GM21515 (cell line): Measurements from ENCODE around the gene RPS8.
"Not testable (repeated sequence)": the region's sequence is repeated elsewhere in the genome, so short reads cannot be mapped to it uniquely, and the experiment has no call there.

Experiments used
- ATAC-seq: cut with Tn5 transposase; IDR thresholded peaks from one replicate; pipeline ENCODE4 v1.9.1; 2021; ENCODE audit not compliant: unreplicated experiment

The RPS8 gene

GRCh38 chr1:44802306-44803061 is 27.1 kb downstream of the RPS8 start:
- ATAC-seq = no peak

GRCh38 chr1:44803062-44803311 is 27.6 kb downstream of the RPS8 start:
- ATAC-seq = no peak

GRCh38 chr1:44803312-44804095 is 28.2 kb downstream of the RPS8 start:
- no peak for ATAC-seq

DNA sequence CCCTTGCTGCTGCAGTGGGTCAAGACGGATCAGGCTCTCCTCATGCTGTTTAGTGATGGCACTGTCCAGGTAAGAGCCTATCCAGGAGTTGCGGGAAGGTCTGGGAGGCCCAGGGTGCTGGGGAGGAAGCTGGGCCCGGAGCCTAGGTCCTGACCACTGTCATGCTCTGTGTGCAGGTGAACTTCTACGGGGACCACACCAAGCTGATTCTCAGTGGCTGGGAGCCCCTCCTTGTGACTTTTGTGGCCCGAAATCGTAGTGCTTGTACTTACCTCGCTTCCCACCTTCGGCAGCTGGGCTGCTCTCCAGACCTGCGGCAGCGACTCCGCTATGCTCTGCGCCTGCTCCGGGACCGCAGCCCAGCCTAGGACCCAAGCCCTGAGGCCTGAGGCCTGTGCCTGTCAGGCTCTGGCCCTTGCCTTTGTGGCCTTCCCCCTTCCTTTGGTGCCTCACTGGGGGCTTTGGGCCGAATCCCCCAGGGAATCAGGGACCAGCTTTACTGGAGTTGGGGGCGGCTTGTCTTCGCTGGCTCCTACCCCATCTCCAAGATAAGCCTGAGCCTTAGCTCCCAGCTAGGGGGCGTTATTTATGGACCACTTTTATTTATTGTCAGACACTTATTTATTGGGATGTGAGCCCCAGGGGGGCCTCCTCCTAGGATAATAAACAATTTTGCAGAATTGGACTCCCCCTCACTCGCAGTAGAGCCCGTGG is 30.1 kb downstream of the RPS8 start:
- no peak for ATAC-seq

GRCh38 chr1:44806025-44806703 is 30.8 kb downstream of the RPS8 start:
- ATAC-seq = no peak

- ATAC-seq = no peak
These were observed 31.5 kb downstream of the RPS8 start, which contains the start of gene DYNLT4 for GRCh38 chr1:44806704-44807363. Gene DYNLT4 (minus strand): TSS chr1:44807351. CDS start chr1:44806668, 683 bp downstream.

GRCh38 chr1:44807364-44808062 is 32.2 kb downstream of the RPS8 start:
- no peak for ATAC-seq

DNA sequence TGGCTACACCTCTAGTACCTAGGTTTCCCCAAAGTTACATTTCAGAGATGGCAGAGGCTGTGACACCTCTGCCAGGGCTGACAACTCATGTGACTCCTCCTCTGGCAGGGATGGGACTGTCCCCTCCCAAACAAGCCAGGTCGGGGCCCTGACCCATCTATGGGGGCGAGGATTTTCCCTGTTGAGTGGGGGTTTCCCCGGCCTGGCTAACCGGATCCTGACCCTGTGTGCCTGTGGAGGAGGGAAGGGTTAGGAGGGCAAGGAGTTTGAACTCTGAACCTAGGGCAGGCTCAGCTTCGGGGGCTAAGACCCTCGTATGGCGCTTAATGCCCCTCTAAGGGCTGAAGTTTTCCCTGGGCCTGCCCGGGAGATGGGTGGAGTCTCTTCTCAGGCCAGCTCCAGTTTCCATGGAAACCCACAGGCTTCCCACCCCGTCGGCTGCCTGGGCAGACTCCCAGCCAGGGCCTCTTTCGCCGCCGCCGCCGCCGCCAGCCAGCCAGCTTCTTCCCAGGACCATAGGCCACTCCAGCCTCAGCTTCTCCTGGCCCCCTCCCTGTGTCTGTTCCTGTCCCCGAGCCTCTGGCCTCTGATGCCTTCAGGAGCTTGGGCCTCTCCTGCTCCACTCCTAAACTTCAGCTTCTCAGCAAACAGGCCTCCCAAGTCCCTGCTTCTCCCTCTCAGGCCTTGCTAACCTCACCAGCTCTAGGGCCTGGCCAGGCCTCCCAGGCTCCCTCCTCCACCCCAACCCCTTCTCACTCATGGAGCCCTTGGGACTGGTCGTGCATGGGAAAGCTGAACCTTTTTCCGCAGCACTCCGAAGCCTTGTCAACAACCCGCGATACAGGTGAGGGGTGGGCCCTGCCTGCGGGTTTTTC is 33.0 kb downstream of the RPS8 start, which contains the start of gene BTBD19:
TSS of gene BTBD19 (plus strand) at position 461 of the 875 bp plus-strand sequence. CDS start at position 759, 298 bp downstream.
- ATAC-seq = no peak

DNA sequence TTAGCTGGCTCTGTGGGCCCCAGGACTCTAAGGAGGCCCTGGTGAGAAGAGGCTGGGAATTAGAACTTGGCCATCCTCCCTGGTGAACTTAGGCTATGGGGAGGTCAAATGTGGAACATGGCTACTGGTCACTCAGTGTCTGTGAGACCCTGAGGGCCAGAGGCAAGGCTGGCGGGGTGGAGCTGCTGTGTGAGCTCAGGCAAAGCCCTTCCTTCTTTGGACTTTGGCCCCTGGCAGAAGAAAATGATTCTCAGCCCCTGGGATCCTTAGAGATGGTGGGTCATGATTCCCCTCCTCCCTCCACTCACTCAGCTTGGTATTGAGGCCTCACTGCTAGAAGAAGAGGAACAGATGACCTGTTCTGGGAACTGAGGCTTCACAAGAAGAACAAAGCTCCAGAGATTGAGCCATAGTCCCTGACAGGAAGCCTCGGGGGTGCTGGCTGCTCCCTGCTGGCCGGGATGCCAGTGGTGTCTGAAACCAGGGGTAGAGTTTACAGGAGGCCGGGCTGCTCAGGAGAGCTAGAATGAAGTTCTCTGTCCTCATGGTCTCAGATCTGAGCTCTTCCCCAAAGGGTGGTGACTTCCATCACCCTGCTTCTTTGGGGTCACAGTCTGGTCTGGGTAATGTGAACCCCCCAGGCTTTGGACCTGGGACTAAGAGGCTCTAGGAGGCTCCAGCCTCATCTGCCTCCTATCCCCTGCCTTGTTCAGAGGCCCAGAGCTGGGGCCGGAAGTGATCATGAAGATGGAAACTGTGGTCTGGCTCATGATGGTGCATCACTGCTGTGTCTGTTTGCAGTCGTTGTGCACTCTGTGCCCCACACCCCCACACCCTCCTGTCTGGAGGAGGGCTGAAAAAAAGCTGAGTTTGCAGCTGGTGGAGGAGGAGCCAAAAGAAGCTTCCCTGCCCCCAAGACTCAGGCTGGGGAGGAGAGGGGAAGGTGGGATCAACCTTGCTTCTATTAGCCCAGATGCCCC is 33.9 kb downstream of the RPS8 start:
- peak; percentile 37 for ATAC-seq

DNA sequence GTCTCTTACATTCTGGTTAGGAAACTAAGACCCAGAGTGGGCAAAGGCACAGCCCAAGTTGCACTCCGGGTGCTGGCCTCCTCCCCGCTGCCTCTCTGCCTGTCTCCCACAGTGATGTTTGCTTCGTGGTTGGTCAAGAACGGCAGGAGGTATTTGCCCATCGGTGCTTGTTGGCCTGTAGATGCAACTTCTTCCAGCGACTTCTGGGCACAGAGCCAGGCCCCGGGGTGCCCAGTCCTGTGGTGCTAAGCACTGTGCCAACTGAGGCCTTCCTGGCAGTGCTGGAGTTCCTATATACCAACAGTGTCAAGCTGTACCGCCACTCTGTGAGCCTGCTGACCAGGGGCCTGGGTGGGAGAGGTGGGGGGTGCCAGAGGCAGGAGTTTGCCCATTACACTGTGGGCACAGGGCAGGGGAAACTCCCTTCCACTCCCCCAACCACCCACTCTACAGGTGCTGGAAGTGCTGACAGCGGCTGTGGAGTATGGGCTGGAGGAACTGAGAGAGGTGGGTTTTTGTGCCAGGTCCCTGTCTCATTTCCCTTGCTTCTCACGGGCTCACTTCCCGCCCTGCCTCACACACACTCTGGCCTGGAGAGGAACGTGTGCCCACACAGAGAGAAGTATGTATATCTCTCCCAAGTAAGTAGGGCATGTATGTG is 34.9 kb downstream of the RPS8 start:
- ATAC-seq = no peak

DNA sequence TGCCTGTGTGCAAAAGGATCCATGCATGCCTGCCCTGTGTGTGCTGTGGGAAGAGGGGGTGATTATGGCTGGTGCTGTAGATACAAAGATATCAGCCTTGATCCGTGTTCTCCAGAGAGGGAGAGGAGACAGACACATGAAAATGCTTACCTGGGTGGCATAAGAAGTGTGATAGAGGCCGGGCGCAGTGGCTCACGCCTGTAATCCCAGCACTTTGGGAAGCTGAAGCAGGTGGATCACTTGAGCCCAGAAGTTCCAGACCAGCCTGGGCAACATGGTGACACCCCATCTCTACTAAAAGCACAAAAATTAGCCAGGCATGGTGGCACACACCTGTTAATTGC is 35.4 kb downstream of the RPS8 start:
- not testable (repeated sequence) for ATAC-seq

- no peak for ATAC-seq
These were observed 35.9 kb downstream of the RPS8 start for GRCh38 chr1:44811234-44811633.

DNA sequence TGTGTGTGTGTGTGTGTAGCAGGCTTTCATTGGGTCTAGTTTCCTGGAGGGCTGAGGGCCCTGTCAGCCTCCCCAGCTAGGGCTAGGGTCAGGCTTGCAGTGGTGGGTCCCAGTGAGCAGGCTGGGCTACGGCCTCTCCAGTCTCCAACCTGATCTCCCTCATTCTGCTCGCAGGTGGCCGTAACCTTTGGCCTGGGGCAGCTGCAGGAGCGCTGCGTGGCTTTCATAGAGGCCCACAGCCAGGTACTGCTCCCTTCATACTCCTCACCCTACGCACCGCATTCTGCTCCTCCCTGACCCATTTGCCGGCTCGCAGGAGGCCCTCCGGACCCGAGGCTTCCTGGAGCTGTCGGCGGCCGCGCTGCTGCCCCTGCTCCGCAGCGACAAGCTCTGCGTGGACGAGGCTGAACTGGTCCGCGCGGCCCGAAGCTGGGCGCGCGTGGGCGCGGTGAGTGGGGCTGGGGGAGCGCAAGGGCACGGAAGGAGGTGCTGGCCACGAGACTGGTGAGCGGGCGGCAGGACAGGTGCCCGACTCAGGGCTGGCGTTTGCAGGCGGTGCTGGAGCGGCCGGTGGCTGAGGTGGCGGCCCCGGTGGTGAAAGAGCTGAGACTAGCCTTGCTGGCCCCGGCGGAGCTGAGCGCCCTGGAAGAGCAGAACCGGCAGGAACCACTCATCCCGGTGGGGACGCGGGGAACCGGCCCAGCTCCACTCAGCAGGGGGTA is 37.6 kb downstream of the RPS8 start:
- ATAC-seq = no peak

DNA sequence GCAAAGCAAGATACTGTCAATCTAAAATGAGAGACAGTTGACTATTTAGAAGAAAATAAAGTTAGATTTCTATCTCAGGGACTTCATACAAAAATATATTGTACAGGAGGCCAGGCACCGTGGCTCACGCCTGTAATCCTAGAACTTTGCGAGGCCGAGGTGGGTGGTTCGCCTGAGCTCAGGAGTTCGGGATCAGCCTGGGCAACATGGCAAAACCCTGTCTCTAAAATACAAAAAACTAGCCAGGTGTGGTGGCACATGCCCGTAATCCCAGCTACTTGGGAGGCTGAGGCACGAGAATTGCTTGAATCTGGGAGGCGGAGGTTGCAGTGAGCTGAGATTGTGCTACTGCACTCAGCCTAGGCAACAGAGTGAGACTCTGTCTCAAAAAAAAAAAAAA is 40.6 kb downstream of the RPS8 start:
- not testable (repeated sequence) for ATAC-seq

DNA sequence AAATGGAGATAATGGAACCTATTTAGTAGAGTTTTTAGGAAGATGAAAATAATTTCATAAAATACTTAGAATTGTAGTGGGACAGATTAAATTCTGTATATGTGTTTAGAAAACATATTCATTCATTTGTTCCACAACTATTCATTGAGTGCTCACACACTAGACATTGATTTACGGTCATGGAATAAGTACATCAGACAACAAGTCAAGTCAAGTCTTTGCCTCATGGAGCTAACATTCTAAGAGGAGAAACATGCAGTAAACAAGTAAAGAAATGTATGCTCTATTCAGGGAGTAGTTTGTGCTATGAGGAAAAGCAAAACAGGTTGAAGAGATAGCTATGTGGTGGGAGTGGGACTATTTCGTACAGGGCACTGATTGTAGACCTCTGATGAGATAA is 42.0 kb downstream of the RPS8 start:
- ATAC-seq = no peak

- no peak for ATAC-seq
These were observed 42.6 kb downstream of the RPS8 start for GRCh38 chr1:44817771-44818495.
